OCI-M2 (cell line): Measurements from ENCODE around the gene RPL22L1.
A peak's percentile ranks its signal among the peaks of the same experiment; 100 is the strongest.
"Not testable (repeated sequence)": the region's sequence is repeated elsewhere in the genome, so short reads cannot be mapped to it uniquely, and the experiment has no call there.

Source experiments
- DNase-seq: peaks from one replicate; lab custom pipeline; 2025; ENCODE audit not compliant: unreplicated experiment; lab: John Stamatoyannopoulos, UW

The RPL22L1 gene

DNA sequence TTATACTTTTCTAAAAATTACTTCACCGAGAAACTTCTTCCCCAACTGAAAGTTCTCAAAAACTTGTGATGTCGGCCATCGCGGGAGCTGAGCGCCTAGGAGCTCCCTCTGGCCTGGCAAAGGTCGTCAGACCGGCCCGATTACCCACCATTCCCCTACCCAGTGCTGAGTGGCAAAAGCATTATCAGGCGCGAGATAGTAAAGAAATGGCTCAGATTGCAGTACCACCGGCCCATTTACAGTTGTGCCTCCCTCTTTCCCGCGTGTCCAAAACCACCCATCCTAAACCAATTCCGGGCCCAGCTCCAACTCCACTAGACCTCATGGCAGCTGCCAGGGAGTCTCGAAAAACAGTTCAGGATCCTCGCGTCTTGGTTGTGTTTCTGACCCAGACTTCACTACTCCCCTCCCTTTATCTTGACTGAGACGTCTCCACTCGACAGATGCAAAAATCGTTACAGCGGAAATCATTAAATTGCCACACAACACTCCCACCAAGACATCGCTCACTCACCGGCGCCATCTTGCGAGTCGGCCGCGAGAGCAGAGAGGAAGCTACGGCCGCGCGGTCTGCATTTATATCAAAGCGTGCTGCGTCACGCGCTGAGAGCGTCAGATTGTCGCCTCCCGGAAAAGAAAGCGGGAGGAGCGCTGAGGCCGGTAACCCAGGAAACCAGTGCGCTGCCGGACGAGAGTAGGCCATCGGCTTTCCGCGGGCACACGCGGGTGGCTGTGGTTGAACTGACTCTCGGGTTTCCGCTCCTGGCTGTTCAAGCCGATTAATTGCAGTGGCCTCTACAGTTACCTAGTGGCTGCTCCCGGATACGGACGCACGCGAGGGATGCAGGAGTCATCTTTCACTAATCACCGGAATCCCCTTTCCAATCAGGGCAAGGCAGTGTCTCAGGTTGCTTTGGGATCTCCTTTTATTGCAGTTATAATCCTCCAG, at the start of gene RPL22L1:
Gene RPL22L1 (minus strand): TSS at position 551 of the 949 bp plus-strand sequence. CDS start 28 bp downstream, at position 523.
- DNase-seq = no peak

- DNase-seq = no peak
Measured at GRCh38 chr3:170918715-170919114, 48.7 kb upstream of the RPL22L1 start.

DNA sequence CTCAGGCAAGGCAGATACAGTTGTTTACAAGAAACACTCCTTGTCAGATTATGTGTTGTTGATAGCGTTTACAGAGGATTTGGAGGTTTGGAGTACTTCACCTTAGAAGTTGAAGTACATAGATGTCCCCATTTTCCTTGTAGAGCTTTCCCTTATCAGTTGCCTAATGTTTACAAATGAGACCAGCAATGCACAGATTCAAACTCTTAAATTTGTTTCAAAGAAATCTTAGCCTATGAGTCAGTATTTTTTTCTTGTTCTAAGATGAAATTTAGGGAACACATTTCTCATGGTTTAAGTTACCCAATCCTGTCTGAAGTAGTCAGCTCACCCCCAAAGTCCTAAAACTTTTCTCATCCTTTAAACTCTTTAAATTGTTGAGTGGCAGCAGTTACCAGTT, 44.7 kb upstream of the RPL22L1 start:
- DNase-seq = no peak

DNA sequence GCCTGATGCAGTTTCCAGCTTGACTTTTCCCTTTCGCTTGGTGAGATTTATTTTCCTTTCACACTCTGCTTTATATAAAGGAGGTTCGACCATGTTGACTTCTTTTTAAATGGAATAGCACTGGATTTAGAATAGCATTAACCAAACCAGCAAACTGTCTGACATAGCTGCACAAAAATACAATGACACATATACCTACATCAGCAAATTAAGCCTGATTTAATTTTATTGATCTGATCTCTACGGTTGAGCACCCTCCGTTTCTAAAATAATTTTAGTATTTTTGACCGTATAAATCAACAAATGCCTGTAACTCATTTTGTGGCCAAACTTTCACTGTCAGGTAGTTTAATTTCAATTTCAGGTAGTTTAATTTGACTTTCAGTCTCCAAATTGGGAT, 44.2 kb upstream of the RPL22L1 start:
- no peak for DNase-seq

DNA sequence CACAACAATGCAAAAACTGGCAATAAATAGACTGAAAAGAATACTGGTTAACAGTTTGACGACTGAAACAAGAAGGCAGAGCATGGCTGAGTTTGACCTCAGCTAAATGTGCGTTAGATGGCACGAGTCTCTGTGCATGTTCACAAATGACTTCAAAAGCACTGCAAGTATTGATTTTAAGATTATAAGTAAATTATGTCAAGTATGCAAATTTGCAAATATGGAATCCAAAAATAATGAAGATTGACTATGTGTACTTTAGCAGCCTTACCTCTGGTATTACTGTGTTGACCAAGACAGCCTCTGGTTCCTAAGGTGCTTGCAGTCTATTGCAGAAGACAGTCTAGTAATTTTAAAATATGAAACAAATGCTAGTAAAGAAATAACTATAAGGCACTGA, 41.1 kb upstream of the RPL22L1 start:
- no peak for DNase-seq

DNA sequence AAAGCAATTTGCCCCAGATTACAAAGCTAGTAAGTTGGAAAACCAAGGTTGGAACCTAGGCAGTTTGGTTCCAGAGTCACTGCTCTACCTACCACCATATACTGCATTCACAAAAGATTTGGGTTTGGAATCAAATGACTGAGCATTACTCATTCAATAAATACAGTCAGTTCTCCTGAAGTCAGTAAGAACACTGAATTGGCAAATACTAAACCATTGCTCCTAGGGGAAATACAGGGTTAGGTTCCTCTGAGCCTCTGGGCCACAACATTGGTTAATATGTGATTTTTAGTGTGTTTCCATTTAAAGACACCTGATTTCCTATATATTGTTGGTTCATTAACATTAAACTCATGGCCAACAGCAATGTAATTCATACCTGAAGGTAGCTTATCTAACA, 40.5 kb upstream of the RPL22L1 start:
- no peak for DNase-seq

DNA sequence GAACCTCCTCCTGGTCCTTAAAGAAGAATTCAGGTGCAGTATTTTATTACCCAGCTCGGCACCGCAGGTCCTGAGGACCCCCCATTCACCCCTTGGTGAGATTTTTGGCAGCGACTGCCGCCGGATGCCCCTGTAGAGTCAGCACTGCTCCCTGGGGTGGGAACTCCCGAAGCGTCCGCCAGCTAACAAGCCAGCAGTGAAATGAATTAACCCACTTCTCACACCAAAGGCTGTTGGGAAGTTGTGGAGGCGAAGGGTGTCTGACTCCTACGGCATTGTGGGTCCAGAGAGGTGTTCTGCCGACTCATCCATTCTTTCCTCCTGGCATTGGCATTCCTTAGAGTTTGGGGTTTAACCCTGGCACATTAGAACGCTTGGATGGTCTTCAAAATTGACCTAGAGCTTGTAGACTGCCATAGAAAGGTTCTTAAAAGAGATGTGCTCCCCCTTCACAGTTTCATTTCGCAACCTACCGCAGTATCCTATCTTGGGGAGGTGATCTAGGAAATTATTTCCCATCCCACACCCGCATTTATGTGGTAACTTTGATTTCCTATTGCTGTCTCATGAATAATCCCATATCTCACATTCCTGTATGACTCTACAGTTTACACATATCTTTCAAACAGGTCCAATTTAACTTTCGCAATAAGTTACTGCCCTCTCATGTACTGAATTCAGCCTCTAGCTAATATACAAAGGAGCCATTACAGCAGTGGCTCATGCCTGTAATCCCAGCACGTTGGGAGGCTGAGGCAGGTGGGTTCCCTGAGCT, 39.3 kb upstream of the RPL22L1 start:
- no peak for DNase-seq

- DNase-seq = peak; percentile 17
Measured at GRCh38 chr3:170908235-170909116, 38.5 kb upstream of the RPL22L1 start, which contains the start of gene EIF5A2. Gene EIF5A2, minus strand, starts transcription at chr3:170908637. Its CDS starts 831 bp downstream, at chr3:170907806.

DNA sequence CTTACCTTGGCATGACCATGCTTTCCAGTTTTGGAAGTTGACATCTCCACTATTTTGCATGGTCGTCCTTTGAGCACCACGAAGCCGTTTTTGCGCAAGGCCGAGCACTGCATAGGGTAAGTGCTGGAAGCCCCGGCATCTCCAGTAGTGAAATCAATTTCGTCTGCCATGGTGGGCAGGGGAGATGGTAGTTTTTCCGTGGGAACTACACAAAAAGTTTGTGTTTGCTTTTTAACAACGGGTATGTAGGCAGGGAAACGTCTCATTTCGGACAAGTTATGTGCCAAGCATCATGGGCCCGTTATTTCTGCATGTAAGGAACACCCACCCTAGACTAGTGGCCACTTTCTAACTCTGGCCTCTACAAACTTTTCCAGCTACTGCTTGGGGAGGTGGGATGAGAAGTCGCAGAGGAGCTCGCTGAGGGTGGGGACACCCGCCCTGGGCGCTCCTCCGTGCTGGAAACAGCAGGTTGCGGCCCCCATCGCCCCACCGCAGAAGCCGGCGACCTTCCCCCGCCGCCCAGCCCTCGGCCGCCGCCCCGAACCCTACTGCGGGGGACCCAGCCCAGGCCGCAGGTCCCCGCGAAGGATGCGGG, 37.7 kb upstream of the RPL22L1 start:
- DNase-seq = no peak

GRCh38 chr3:170905862-170906261, 35.9 kb upstream of the RPL22L1 start:
- DNase-seq = no peak

GRCh38 chr3:170903123-170903522, 33.1 kb upstream of the RPL22L1 start:
- no peak for DNase-seq

GRCh38 chr3:170899455-170899854, 29.5 kb upstream of the RPL22L1 start:
- no peak for DNase-seq

- no peak for DNase-seq
Measured at GRCh38 chr3:170897978-170898377, 28.0 kb upstream of the RPL22L1 start.

DNA sequence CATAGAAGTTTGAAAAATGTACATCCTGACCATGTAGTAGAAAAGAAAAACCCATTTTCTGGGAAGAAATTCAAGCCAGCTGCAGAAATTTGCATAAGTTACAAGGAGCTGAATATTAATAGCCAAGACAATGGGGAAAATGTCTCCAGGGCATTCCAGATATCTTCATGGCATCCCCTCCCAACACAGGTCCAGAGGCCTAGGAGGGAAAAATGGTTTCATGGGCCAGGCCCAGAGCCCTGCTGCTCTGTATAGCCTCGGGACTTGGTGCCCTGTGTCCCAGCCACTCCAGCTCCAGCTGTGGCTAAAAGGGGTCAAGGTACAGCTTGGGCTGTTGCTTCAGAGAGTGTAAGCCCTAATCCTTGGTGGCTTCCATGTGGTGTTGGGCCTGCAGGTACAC, 27.2 kb upstream of the RPL22L1 start:
- not testable (repeated sequence) for DNase-seq

DNA sequence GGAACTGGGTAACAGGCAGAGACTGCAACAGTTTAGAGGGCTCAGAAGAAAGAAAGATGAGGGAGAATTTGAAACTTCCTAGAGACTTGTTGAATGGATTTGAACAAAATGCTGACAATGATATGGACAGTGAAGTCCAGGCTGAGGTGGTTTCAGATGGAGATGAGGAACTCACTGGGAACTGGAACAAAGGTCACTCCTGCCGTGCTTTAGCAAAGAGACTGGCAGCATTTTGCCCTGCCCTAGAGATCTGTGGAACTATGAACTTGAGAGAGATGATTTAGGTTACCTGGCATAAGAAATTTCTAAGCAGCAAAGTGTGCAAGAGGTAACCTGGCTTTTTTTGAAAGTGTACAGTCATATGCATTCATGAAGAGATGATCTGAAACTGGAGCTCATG, 26.8 kb upstream of the RPL22L1 start:
- DNase-seq = no peak

DNA sequence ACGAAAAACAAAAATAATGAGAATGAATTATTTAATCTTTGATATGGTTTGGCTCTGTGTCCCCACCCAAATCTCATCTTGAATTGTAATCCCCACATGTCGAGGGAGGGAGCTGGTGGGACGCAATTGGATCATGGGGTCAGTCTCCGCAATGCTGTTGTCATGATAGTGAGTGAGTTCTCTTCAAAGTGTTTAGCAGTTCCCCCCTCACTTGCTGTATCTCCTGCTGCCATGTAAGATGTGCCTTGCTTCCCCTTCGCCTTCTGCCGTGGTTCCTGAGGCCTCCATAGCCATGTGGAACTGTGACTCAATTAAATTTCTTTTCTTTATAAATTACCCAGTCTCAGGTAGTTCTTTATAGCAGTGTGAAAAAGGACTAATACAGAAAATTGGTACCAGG, 26.3 kb upstream of the RPL22L1 start:
- DNase-seq = not testable (repeated sequence)

DNA sequence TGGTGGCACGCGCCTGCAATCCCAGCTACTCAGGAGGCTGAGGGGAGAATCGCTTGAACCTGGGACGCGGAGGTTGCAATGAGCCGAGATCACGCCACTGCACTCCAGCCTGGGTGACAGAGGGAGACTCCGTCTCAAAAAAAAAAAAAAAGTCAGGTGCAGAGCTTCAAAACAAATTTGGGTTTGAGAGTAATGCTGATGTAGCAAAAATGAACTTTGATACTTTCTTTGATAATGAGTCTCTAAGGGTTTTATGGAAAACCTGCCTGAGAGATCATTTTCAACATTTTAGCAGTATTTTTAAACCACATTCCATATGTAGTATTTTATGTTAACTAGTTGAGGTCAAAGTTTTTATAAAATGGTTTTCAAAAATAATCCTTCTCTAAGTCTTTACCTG, 23.9 kb upstream of the RPL22L1 start:
- no peak for DNase-seq

- no peak for DNase-seq
Measured at GRCh38 chr3:170889630-170890029, 19.6 kb upstream of the RPL22L1 start.

DNA sequence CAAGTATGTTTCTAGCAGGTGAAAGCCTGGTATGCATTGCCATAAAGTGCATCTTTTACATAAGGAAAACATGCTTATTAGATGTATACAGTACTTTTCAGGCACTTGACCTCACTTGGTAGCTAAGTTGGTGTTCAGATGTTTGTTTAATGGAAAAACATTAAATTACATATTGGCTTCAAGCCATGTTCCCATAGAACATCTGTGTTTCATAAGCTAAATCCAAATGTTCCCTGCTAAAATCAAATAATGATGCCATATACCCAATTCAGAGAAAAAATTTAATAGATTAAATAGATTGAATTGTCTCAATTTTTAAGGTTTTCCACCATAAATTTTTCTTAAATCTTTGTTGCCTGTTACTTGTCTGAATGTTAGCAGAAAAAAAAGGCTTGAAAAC, 19.1 kb upstream of the RPL22L1 start:
- no peak for DNase-seq

DNA sequence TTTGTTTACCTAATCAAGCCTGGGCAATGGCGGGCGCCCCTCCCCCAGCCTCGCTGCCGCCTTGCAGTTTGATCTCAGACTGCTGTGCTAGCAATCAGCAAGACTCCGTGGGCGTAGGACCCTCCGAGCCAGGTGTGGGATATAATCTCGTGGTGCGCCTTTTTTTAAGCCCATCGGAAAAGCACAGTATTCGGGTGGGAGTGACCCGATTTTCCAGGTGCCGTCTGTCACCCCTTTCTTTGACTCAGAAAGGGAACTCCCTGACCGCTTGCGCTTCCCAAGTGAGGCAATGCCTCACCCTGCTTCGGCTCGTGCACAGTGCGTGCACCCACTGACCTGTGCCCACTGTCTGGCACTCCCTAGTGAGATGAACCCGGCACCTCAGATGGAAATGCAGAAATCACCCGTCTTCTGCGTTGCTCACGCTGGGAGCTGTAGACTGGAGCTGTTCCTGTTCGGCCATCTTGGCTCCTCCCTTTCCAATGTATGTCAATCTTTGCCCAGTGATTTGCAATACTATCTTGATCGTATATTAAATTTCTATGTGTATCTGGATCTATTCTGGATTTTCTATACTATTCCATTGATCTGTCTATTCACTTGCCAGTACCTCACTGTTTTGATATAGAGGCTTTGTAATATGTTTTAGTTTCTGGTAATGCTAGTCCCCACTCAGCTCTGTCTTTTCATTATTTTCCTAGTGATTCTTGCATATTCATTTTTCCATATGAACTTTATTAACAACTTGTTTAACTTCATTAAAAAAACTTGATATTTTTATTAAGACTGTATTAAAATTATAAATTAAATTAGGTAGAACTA, 14.3 kb upstream of the RPL22L1 start:
- DNase-seq = not testable (repeated sequence)
